ENCODE measurements around the gene CREB1.
A peak's percentile ranks its signal among the peaks of the same experiment; 100 is the strongest.

CREB1 gene

GRCh38 chr2:207624185-207625013 lies 94.6 kb downstream of the CREB1 start:
- Histone ChIP-seq H2BK5ac (ENCODE audit: low read depth, low read length, poor library complexity) (peak overlapping the region; percentile 48), H4K12ac (ENCODE audit: low read depth, low read length) (peak overlapping the region; percentile 70), H2BK120ac (ENCODE audit: insufficient read depth, low read length, poor library complexity) (peak overlapping the region; percentile 76), H2AFZ (ENCODE audit: insufficient read depth, low read length, poor library complexity) (peak overlapping the region; percentile 77), H3K27me3 (ENCODE audit: insufficient read depth, low read length) (no peaks in the 10 kb centered on the region), H3K4me2 (ENCODE audit: low read length) (peak overlapping the region; percentile 90), H3K36me3 (ENCODE audit: control insufficient read depth in 1 of 2, insufficient read depth in 2 of 2, low read length in 2 of 2) (peaks cover 5 to 9% of the 10 kb centered on the region in 2 experiments), H3K23ac (ENCODE audit: low read length) (no peak overlapping the region), H3K79me2 (ENCODE audit: control insufficient read depth, insufficient read depth, low read length, poor library complexity) (peaks cover 8% of the 10 kb centered on the region), H3K4me1 (ENCODE audit: control insufficient read depth in 1 of 2, insufficient read depth in 2 of 2, low read length in 2 of 2) (no peaks in the 10 kb centered on the region), H3K4me3 (ENCODE audit: low read depth, low read length) (peak overlapping the region; percentile 88), H3K79me1 (ENCODE audit: low read length) (peaks cover 15% of the 10 kb centered on the region), H3K9me3 (ENCODE audit: insufficient read depth, low read depth, low read length) (no peaks in the 10 kb centered on the region), H3K27ac (ENCODE audit: low read depth, low read length) (peak overlapping the region; percentile 85), H4K8ac (ENCODE audit: low read depth, low read length) (peak overlapping the region; percentile 61), H3K4ac (ENCODE audit: low read depth, low read length) (peak overlapping the region; percentile 72), H4K91ac (ENCODE audit: low read depth, low read length) (peak overlapping the region; percentile 69), H3K14ac (ENCODE audit: low read length) (peak overlapping the region; percentile 56), H3K9ac (ENCODE audit: low read length) (peak overlapping the region; percentile 90), H3K18ac (ENCODE audit: low read length) (peak overlapping the region; percentile 9), H2AK5ac (ENCODE audit: low read length) (no peak overlapping the region), H2BK12ac (ENCODE audit: low read length) (no peak overlapping the region)
- peak; percentile 65 to 78 for DNase-seq
- WGBS (ENCODE audit: extremely low coverage, insufficient coverage, insufficient read length): no CpG with 5 or more reads among the region's 47 CpGs

- peak within 1 kb of the TSS; percentile 90 for H3K4me2 ChIP-seq (ENCODE audit: low read length)
- H2BK120ac ChIP-seq (ENCODE audit: insufficient read depth, low read length, poor library complexity): peak within 1 kb of the TSS; percentile 76
- H3K4me1 ChIP-seq (ENCODE audit: control insufficient read depth in 1 of 2, insufficient read depth in 2 of 2, low read length in 2 of 2): no peaks in the 10 kb centered on the region
- peak within 1 kb of the TSS; percentile 48 for H2BK5ac ChIP-seq (ENCODE audit: low read depth, low read length, poor library complexity)
- H4K8ac ChIP-seq (ENCODE audit: low read depth, low read length): peak within 1 kb of the TSS; percentile 81
- H3K9me3 ChIP-seq (ENCODE audit: insufficient read depth, low read depth, low read length): no peaks in the 10 kb centered on the region
- peak within 1 kb of the TSS; percentile 62 for H3K18ac ChIP-seq (ENCODE audit: low read length)
- peaks cover 15% of the 10 kb centered on the region for H3K79me1 ChIP-seq (ENCODE audit: low read length)
- no peak within 1 kb of the TSS for H3K23ac ChIP-seq (ENCODE audit: low read length)
- no CpG with 5 or more reads among the region's 92 CpGs for WGBS (ENCODE audit: extremely low coverage, insufficient coverage, insufficient read length)
- peak within 1 kb of the TSS; percentile 69 for H4K91ac ChIP-seq (ENCODE audit: low read depth, low read length)
- peaks cover 5 to 9% of the 10 kb centered on the region in 2 experiments for H3K36me3 ChIP-seq (ENCODE audit: control insufficient read depth in 1 of 2, insufficient read depth in 2 of 2, low read length in 2 of 2)
- H4K12ac ChIP-seq (ENCODE audit: low read depth, low read length): peak within 1 kb of the TSS; percentile 70
- no peaks in the 10 kb centered on the region for H3K27me3 ChIP-seq (ENCODE audit: insufficient read depth, low read length)
- H2BK12ac ChIP-seq (ENCODE audit: low read length): peak within 1 kb of the TSS; percentile 25
- peak within 1 kb of the TSS; percentile 72 for H3K4ac ChIP-seq (ENCODE audit: low read depth, low read length)
- H3K9ac ChIP-seq (ENCODE audit: low read length): peak within 1 kb of the TSS; percentile 90
- no peak within 1 kb of the TSS for H2AK5ac ChIP-seq (ENCODE audit: low read length)
- peak; percentile 67 to 80 for DNase-seq
- peak within 1 kb of the TSS; percentile 85 for H3K27ac ChIP-seq (ENCODE audit: low read depth, low read length)
- H2AFZ ChIP-seq (ENCODE audit: insufficient read depth, low read length, poor library complexity): peak within 1 kb of the TSS; percentile 94
- H3K4me3 ChIP-seq (ENCODE audit: low read depth, low read length): peak within 1 kb of the TSS; percentile 88
- H3K79me2 ChIP-seq (ENCODE audit: control insufficient read depth, insufficient read depth, low read length, poor library complexity): peaks cover 8% of the 10 kb centered on the region
- H3K14ac ChIP-seq (ENCODE audit: low read length): peak within 1 kb of the TSS; percentile 59
Observed at GRCh38 chr2:207625014-207625907, 95.5 kb downstream of the CREB1 start, which contains the start of gene METTL21A. TSS of gene METTL21A (minus strand) at chr2:207625394. CDS start at chr2:207624375, 1,019 bp downstream.

GRCh38 chr2:207629553-207629952 lies 99.8 kb downstream of the CREB1 start:
- H2BK120ac ChIP-seq (ENCODE audit: insufficient read depth, low read length, poor library complexity): no peak overlapping the region
- H3K18ac ChIP-seq (ENCODE audit: low read length): no peak overlapping the region
- no peak overlapping the region for H3K27ac ChIP-seq (ENCODE audit: low read depth, low read length)
- no peak overlapping the region for H3K4me2 ChIP-seq (ENCODE audit: low read length)
- H3K4ac ChIP-seq (ENCODE audit: low read depth, low read length): no peak overlapping the region
- H3K9ac ChIP-seq (ENCODE audit: low read length): no peak overlapping the region
- H3K14ac ChIP-seq (ENCODE audit: low read length): no peak overlapping the region
- no peaks in the 10 kb centered on the region for H3K9me3 ChIP-seq (ENCODE audit: insufficient read depth, low read depth, low read length)
- no peak overlapping the region for H2BK5ac ChIP-seq (ENCODE audit: low read depth, low read length, poor library complexity)
- no peak overlapping the region for H4K91ac ChIP-seq (ENCODE audit: low read depth, low read length)
- peaks cover 5 to 8% of the 10 kb centered on the region in 2 experiments for H3K4me1 ChIP-seq (ENCODE audit: control insufficient read depth in 1 of 2, insufficient read depth in 2 of 2, low read length in 2 of 2)
- H4K12ac ChIP-seq (ENCODE audit: low read depth, low read length): no peak overlapping the region
- H3K23ac ChIP-seq (ENCODE audit: low read length): no peak overlapping the region
- no peaks in the 10 kb centered on the region for H3K36me3 ChIP-seq (ENCODE audit: control insufficient read depth in 1 of 2, insufficient read depth in 2 of 2, low read length in 2 of 2)
- no peak overlapping the region for H4K8ac ChIP-seq (ENCODE audit: low read depth, low read length)
- H3K79me2 ChIP-seq (ENCODE audit: control insufficient read depth, insufficient read depth, low read length, poor library complexity): peaks cover 6% of the 10 kb centered on the region
- DNase-seq: no peak
- no peaks in the 10 kb centered on the region for H3K27me3 ChIP-seq (ENCODE audit: insufficient read depth, low read length)
- WGBS (ENCODE audit: extremely low coverage, insufficient coverage, insufficient read length): no CpG with 5 or more reads among the region's 1 CpG
- peaks cover 14% of the 10 kb centered on the region for H3K79me1 ChIP-seq (ENCODE audit: low read length)
- H2AFZ ChIP-seq (ENCODE audit: insufficient read depth, low read length, poor library complexity): no peak overlapping the region
- H2BK12ac ChIP-seq (ENCODE audit: low read length): no peak overlapping the region
- H3K4me3 ChIP-seq (ENCODE audit: low read depth, low read length): no peak overlapping the region
- H2AK5ac ChIP-seq (ENCODE audit: low read length): no peak overlapping the region

- H3K23ac ChIP-seq (ENCODE audit: low read length): no peak overlapping the region
- peaks cover 2% of the 10 kb centered on the region for H3K79me2 ChIP-seq (ENCODE audit: control insufficient read depth, insufficient read depth, low read length, poor library complexity)
- no peak overlapping the region for H2AFZ ChIP-seq (ENCODE audit: insufficient read depth, low read length, poor library complexity)
- H3K4ac ChIP-seq (ENCODE audit: low read depth, low read length): no peak overlapping the region
- H3K36me3 ChIP-seq (ENCODE audit: control insufficient read depth in 1 of 2, insufficient read depth in 2 of 2, low read length in 2 of 2): no peaks in the 10 kb centered on the region
- H2BK5ac ChIP-seq (ENCODE audit: low read depth, low read length, poor library complexity): no peak overlapping the region
- DNase-seq: no peak
- H4K91ac ChIP-seq (ENCODE audit: low read depth, low read length): no peak overlapping the region
- no peaks in the 10 kb centered on the region for H3K9me3 ChIP-seq (ENCODE audit: insufficient read depth, low read depth, low read length)
- WGBS (ENCODE audit: extremely low coverage, insufficient coverage, insufficient read length): no CpG with 5 or more reads among the region's 4 CpGs
- no peak overlapping the region for H2AK5ac ChIP-seq (ENCODE audit: low read length)
- peaks cover 6% of the 10 kb centered on the region for H3K79me1 ChIP-seq (ENCODE audit: low read length)
- H2BK12ac ChIP-seq (ENCODE audit: low read length): no peak overlapping the region
- no peak overlapping the region for H3K14ac ChIP-seq (ENCODE audit: low read length)
- H3K4me3 ChIP-seq (ENCODE audit: low read depth, low read length): no peak overlapping the region
- H3K4me2 ChIP-seq (ENCODE audit: low read length): no peak overlapping the region
- no peaks in the 10 kb centered on the region for H3K27me3 ChIP-seq (ENCODE audit: insufficient read depth, low read length)
- no peak overlapping the region for H4K8ac ChIP-seq (ENCODE audit: low read depth, low read length)
- no peak overlapping the region for H3K9ac ChIP-seq (ENCODE audit: low read length)
- no peak overlapping the region for H3K27ac ChIP-seq (ENCODE audit: low read depth, low read length)
- peaks cover 5 to 8% of the 10 kb centered on the region in 2 experiments for H3K4me1 ChIP-seq (ENCODE audit: control insufficient read depth in 1 of 2, insufficient read depth in 2 of 2, low read length in 2 of 2)
- H2BK120ac ChIP-seq (ENCODE audit: insufficient read depth, low read length, poor library complexity): no peak overlapping the region
- no peak overlapping the region for H3K18ac ChIP-seq (ENCODE audit: low read length)
- no peak overlapping the region for H4K12ac ChIP-seq (ENCODE audit: low read depth, low read length)
Observed at GRCh38 chr2:207630491-207630890, 100.7 kb downstream of the CREB1 start.
